Activated T-helper 1 cell treated with anti-CD3 and anti-CD28 coated beads, Interleukin-2, amount 50 U/mL, for 16 hours (primary cell): ENCODE results near the gene METTL8.

Experiments
- DNase-seq, 2 donors: peaks; one replicate each; pipeline ENCODE4 v3.0.0-alpha.2; 2020; ENCODE audit warnings: low read depth in 1 of 2, low spot score in 1 of 2

The METTL8 gene, protein sequence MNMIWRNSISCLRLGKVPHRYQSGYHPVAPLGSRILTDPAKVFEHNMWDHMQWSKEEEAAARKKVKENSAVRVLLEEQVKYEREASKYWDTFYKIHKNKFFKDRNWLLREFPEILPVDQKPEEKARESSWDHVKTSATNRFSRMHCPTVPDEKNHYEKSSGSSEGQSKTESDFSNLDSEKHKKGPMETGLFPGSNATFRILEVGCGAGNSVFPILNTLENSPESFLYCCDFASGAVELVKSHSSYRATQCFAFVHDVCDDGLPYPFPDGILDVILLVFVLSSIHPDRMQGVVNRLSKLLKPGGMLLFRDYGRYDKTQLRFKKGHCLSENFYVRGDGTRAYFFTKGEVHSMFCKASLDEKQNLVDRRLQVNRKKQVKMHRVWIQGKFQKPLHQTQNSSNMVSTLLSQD

DNA sequence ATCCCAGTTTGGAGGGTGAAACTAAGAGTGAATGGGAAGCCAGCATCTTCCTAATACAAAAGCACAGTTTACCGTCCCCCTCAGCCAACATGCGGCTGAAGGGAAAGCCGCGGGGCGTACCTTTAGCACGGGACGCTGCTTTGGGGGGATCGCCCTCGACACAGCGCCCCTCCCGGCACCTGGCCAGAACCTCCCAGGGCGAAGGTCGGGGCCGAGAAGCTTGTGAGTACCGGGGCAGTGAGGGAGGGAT lies at the start of gene METTL8:
METTL8 (minus strand) TSS at position 228 of the 250 bp plus-strand sequence. CDS start 41,805 bp downstream, outside the sequence.
- DNase-seq = no peak

DNA sequence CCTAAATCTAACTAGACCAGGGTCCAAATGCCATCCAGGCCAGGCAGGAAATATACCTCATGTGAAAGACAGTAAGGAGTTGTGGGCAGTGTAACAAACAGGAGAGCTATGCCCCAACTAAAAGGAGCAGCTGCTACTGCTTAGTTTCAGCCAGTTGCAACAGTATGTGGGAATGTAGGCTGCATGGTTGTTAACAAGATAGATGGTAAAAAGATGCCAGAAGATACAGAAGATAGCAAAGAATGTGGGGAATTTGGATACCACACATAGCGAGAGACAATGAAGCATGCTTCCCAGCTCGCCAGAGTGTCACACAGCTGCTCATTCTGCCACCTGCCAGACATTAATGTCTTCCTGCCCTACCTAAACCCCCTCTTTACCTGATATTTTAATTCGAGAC lies 49.1 kb upstream of the METTL8 start:
- DNase-seq = no peak

DNA sequence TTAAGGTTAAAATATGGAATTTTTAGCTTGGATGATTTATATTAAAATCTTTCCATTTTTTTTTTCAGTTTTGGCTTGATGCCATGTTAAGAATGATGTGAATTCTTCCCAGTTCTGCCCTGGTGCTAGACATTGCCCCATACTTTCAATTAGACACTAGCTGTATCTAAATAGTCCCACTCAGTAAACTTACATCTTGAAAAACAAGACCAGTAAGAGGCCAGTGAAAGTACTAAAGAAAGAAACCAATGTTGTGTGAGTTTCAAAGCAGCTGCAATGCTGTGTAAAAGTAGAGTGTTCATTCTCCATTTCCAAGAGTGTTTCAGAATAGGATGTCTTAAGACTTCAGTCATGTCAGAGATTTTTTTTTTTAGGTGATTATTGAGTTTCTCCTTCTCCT lies 48.5 kb upstream of the METTL8 start:
- no peak for DNase-seq

DNA sequence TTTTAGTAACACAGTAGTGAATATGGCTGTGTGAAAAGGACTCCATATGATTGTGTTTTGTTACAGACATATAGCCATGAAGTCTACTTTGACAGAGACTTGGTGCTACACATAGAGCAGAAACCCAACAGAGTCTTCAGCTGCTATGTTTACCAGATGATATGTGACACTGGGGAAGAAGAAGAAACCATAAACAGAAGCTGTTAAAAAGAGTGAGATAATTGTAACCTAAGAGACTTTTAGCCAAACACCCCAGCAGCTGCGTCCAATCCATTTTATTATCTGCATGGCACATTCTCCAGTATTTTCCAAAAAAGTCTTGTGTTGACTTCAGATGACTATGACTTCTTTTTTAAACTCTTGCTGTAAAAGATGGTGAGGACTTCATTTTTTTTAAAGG lies 47.1 kb upstream of the METTL8 start:
- DNase-seq = no peak

DNA sequence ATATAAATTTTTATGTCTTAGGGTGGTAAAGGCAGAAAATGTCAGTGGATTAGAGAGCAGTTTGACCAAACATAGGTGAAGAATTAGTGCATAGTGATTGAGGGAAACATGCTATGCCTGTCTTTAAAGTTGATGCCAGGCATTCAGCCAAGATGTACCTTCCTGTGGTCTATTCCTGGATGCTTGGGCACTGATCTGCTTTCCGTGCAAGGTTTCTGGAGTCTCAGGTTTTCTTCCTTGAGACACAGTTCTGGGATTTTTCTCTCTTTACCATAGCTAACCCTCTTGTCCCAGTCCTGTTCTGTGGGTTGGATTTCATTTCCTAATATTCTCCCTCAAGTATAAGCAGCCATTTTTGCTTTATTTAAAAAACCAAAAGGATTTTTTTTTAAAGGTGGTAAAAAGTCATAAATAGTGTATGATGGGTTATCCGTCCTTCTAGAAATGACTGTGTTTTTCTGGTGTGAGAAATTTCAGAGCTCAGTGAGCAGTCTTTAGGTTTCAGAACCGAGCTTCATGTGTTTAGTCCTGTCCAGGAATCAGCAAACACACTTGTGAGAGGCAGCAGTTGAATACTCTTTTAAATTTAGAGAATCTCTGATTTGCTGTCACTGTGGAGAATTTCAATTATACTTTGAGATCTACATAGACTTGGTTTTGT lies 45.5 kb upstream of the METTL8 start:
- no peak for DNase-seq

DNA sequence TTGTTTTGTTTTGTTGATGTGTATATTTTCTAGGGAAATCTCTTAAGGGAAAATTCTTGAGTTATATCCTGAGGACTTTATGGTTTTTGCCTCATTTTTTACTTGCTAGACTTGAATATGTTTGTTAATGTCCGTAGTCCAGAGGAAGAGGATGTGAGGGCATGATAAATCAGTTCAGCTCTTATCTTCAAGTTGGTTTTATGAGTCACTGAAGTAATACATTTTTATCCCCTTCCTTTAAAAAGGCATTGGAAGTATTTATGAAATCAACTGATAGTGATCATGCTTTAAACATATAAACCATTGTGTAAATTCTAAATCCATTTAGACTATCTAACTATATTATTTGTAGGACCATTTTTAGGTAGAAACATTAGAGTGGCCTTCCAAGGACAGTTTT lies 44.6 kb upstream of the METTL8 start:
- DNase-seq = no peak

DNA sequence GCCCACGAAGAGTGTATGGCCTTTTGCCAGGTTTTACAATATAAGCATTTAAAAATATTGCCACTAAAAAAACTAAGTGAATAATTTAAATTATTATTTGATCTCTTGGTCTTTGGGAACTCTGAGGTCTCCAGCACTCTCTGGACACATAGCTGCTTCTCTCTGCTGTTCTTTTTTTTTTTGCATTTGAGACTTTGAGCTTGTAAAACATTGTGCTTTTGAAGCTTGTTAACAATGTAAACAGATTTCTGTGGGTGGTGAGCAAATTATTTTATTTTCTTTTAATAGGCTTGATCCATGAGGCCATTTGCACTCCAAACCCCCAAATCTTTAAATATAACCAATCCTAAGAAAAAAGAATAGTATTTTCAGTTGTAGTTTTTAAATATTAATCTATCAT lies 42.2 kb upstream of the METTL8 start:
- no peak for DNase-seq

DNA sequence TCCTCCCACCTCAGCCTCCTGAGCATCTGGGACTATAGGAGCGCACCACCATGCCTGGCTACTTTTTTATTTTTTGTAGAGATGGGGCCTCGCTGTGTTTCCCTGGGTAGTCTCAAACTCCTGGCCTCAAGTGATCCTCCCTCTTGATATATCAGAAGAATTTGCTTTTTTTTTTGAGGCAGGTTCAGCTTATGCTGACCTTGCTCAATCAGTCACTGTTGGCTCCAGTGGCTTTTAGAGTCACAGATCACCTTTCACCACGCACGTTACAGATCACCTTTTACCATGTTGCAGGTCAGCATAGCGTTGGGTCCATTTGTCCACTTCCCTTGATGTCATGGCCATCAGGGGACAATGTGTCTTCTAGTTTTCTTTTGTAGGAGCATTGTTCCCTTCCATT lies 36.3 kb upstream of the METTL8 start:
- no peak for DNase-seq

DNA sequence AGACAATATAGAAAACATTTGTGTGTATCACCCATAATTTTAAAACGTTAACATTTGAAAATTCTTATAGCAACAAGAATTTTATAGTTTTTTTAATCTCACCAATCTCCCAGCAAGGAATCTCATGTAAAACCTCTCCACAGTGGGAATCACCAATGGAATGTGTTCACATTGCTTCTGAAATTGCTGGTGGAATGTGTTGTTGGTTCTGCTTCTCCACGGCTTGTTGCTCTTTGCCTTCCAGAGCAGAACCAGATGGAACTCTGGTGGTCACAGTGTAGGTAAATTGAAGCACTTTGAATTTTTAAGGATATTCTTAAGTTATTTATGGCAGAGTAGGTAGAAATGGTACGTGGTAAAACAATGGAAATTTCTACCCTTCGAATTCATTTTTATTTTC lies 35.4 kb upstream of the METTL8 start:
- DNase-seq = no peak

DNA sequence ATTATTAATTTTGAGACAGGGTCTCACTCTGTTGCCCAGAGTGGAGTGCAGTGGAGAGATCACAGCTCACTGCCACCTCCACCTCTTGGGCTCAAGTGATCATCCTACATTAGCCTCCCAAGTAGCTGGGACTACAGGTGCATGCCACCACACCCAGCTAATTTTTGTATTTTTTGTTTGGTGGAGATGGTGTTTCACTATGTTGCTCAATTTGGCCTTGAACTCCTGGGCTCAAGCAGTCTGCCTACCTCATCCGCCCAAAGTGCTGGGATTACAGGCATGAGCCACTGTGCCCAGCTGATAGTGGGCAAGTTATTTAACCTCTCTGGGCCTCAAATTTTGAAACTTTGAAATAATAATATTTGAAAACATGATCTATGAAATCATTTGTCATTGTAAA lies 26.7 kb upstream of the METTL8 start:
- DNase-seq = no peak

DNA sequence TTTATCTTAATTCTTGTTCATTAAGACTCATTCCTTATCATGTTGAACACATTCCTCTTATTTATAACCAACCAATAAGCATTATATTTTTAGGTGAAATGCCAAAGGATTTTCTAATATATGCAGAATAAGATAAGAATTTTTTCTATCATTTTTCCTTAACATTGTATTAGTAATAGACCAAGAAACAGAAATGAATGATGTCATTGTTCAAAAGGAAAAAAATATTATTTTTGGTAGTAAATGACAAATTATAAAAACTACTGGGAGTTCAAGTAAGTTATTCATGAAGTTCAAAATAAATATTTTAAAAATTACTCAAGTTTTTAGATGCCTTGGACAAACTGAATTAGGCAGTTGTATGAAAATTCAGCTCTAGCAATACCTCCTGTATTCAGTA lies 25.7 kb upstream of the METTL8 start:
- DNase-seq = no peak

DNA sequence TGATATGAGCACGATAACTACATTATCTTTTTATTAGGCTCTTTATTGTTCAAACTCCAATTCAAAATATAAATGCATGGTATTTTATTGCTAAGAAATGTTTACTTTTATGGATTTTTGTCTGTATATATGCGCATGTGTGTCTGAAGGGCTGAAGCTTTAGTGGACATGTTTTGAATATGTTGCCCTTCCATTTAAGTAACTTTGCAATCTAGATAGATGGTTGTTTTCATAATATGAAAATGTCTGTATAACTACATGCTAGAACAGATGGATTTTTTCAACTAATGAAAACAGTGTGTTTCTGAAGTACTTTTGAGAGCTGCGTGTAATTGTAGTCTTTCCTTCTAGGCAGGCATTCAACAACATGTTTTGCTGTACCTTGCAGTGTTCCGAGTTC lies 19.0 kb upstream of the METTL8 start:
- DNase-seq = no peak

DNA sequence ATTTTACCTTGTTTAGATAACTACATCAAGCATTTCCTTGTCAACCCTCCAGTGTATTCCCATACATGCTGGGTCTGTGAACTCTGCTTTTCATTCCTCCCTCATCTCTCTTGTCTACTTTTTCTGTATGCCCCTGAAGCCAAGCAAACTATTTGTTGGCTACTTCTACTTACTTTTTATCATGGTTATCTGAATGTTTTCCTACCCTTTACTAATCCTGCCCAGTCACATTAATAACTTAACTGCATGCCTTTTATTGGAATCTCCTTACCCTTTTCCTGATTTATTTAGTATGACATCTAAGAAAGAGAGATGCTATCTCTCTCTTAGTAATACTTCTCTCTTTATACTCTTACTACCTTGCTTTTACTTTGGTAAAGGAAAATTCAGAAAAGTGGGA lies 17.3 kb upstream of the METTL8 start:
- DNase-seq = no peak

DNA sequence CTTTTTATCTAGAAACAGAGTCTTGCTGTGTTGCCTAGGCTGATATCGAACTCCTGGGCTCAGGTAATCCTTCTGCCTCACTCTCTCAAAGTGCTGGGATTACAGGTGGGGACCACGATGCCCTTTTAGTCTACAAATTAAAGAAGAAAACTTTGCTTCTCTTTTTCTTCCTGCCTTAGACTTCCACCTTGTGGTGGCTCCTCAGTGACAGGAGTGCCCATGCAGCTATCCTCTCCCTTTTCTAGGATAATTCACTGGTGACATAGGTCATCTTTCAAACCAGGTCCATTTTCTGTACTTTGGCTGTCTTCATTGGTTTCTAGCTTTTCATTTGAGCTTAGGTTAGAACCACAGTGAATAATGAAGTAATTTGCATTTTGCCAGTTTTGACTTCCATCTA lies 13.9 kb upstream of the METTL8 start:
- DNase-seq = no peak

DNA sequence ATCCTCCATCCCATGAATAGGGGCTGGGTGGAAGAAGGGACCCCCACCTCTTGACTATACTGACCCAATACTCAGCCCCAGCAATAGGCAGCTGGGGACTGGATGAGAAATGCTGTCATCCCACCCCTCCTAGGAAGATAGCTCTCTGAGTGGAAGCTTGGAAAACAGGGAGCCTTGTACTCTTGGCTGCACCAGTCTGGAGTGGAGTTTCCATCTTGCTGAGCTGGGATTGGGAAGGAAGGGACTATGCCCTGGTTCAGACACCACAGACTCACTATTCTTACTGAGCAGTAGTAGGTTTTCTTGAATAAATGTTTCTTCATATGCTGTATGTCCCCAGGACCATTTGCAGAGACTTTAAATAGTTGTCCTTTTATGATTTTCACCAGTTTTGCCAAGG lies 7.7 kb upstream of the METTL8 start:
- no peak for DNase-seq

DNA sequence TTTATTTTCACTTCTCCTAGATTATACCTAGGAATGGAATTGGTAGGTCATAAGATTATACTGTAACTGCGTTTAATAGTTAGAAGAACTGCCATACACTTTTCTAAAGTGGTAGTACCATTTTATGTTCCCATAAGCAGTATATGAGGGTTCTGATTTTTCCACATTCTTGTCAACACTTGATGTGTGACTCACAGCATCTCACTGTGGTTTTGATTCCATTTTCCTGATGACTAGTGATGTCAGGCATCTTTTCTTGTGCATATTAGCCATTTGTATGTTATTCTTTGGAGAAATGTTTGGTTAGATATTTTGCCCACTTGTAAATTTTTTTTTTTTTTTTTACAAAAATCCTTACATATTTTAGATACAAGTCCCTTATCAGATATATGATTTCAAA lies 2.5 kb upstream of the METTL8 start:
- DNase-seq = no peak

DNA sequence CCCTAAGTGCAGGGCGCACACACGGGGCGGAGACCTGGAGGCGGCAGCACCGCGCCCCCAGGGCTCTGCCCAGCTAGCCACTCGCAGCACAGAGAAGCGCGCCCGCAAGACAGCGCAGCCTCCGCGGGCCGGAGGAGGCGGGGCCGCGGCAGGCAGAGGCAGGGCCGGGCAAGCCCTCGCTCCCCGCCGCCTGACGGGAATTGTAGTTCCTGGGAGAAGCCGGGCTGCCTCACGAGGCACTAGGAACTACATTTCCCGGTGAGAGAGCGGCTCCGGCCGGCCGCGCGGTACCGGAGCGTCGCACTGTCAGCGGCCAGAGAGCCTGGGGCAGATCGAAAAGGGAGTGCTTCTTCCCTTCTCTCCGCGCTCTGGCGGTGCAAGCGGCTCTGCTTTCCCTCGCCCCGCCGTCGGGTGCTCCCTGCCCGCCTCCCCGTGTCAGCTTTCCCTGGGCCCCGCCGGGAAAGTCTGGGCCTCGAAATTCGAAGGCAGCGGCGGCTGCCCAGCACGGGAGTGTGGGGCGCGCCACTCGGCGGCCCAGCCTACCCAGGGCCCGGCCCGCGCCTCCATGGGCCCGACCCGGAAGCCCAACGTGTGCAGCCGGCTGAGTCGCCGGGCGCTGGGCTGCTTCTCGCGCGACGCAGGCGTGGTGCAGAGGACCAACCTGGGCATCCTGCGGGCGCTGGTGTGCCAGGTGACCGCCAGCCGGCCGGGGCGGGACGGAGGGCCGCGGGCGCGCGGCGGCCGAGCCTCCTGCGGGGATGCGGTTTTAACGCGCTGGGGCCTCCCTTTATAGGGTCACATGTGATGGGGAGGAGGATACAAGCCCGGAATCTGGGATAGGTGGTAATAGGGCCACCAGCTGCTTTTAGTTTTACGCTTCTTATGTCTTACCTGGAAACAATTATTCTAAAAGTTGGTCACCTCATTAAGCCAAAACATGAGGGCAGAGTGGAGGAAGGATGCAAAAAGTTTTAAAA lies 511 bp upstream of the METTL8 start, which contains the start of gene DCAF17:
DCAF17 (plus strand) TSS at position 214 of the 977 bp plus-strand sequence; CDS start at position 566, 352 bp downstream.
- DNase-seq = peak; percentile 85 to 91

DNA sequence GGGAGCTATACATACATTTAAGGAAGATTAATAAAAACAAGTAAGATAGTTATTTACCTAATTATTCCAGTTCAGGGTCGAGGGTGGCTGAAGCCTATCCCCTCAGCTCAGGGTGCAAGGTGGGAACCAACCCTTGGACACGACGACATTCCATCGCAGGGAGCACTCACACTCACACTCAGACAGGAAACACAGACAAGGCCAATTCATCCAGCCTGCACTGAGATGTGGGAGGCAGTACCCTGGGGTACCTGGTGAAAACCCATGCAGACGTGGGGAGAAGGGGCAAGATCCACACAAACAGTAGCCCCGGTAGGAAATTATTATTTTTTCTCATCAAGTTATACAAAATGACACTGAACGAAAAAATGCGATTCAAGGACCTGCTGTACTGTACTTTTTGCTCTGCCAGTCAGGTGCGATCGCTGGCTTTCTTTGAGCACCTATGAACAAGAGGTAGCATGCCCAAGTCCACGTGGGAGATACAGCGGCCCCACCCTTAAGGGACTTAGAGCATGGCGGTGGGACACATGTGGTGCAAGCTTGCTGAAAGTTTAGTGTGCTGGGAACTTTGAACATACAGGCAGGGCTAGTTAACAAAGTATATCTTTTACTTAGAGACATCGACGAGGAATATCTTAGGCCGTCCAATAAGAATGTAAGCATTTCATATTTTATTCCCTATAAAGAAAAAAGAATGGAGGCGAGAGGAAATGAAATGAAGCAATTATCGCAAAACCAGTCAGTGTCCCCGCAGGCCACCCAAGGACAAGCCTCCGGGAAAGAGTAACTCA lies 624 bp downstream of the METTL8 start:
- DNase-seq = no peak

DNA sequence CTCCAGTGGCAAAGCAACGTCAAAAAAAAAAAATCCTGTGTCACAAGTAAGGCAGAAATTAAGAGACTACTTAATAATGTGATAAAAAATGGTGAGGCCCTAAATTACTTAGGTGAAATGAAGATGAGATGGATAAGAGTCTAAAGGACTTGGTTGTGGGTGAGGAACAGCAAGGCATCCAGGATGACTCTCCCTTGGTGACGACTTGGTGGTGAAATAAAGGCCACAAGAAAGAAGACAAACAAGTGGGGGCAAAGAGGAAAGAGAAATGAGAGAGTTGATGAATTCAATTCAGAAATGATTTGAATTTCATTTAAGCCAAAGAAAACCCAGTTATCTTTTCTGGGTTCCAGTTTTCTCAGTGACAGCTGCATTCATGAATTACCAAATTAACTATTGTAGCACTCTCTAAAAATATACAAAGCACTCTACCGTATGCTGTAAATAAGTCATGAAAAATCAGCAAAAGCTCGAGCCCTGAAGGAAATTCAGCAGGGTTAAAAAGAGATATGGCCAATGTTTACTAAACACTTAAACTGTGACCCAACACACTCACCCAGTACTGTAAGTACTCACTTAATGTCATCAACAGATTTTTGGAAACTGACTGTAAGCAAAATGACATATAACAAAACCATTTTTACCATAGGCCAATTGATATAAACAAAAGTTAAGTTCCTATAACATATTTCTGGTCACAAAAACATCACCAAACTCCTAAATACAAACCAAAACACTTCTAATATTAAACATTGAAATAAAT lies 1.4 kb downstream of the METTL8 start:
- DNase-seq = no peak

DNA sequence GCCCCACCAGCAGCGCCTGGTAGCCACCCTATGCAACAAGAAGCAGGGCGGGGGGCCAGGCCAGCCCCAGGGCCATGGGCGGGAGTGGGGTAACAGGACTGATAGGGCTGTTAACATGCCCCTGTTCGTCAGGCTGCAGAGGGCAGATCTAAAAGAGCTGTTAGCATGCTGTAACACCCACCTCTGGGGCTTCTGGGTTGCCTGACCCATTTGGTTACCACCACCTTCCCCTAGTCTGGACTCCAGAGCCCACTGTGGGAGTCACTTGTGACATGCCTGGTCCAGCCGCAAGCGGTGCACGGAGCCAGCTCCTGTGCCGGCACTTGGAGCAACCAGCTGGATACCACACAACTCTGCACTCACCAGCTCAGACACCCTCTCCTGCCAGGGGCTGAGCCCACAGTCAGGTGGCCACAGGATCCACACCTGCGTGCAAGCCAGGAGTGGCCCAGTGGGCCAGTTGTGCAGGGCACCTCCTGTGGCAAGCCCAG lies 2.1 kb downstream of the METTL8 start:
- no peak for DNase-seq
